HG03457 (cell line): ENCODE measurements around the gene TAF4.

Experiments used
- ATAC-seq: cut with Tn5 transposase; IDR thresholded peaks from one replicate; pipeline ENCODE4 v1.9.1; 2021; ENCODE audit warnings: moderate number of reproducible peaks; ENCODE audit not compliant: unreplicated experiment

TAF4 gene

GRCh38 chr20:62025394-62025793 is 40.3 kb downstream of the TAF4 start:
- ATAC-seq = no peak

DNA sequence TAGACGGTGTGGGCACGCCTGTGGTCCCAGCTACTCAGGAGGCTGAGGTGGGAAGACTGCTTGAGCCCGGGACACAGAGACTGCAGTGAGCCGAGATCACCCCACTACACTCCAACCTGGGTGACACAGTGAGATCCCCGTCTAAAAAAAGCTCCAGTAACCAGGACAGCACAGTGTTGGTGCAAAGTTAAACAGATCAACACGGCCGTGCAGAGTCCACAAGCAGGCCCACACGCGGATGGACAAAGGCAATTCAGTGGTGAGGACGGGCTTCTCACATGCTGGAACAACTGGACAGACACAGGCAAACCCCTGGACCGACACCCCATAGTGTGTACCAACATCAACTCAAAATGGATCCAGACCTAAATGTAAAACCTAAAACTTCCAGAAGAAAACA is 41.7 kb downstream of the TAF4 start:
- no peak for ATAC-seq

DNA sequence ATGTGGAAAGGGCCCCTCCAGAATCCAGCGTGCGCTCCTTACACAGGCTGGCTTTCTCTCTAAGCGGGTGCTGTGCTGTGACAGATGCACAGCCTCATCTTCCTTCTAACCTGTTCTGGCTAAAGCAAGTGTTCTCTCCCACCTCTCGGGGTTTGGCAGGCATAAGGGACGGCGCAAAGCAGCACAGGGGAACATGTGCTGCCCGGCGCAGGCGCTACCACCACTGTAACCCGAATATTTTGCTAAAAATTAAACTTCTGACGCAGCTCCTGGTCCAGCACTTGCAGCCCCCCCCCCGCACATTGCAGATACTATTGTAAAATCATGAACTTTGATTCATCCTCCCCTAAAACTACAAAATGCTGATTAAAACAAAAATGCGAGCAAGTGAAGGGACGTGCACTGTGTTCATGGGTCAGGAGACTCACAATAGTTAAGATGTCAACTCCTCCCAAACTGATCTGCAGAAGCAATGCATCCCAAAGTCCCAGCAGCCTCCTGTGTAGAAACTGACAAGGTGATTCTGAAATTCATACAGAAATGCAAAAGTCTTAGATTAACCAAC is 43.0 kb downstream of the TAF4 start:
- no peak for ATAC-seq

GRCh38 chr20:62021793-62022385 is 43.8 kb downstream of the TAF4 start:
- no peak for ATAC-seq

GRCh38 chr20:62020935-62021701 is 44.6 kb downstream of the TAF4 start:
- ATAC-seq = no peak

DNA sequence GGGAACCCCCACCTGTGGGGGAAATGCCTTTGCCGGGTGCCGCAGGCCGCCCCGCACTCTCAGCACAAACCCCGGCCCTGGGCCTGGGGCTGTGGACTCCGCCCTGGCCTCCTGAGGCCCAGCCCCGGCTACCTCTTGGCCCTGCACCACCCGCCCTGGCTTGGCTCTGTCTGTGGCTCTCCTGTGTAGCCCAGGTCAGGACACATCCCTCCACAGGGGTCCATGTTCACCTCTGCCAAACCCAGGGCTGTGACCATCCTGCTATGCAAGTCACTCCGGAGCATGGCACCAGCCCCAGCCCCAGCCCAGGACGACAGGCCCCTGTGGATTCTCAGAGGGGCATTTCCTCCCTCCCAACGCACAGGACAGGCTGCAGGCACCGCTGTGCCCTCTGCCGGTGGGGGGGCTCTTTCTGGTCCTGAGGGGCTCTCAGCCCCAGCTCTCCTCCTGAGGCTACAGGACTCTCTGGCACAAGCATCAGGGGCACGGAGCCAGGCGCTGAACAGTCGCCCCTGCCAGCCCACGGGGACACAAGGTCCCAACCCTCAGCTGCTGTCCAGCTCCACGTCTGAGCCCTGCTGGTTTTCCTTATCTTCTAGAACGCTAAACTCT is 45.7 kb downstream of the TAF4 start:
- ATAC-seq = no peak

DNA sequence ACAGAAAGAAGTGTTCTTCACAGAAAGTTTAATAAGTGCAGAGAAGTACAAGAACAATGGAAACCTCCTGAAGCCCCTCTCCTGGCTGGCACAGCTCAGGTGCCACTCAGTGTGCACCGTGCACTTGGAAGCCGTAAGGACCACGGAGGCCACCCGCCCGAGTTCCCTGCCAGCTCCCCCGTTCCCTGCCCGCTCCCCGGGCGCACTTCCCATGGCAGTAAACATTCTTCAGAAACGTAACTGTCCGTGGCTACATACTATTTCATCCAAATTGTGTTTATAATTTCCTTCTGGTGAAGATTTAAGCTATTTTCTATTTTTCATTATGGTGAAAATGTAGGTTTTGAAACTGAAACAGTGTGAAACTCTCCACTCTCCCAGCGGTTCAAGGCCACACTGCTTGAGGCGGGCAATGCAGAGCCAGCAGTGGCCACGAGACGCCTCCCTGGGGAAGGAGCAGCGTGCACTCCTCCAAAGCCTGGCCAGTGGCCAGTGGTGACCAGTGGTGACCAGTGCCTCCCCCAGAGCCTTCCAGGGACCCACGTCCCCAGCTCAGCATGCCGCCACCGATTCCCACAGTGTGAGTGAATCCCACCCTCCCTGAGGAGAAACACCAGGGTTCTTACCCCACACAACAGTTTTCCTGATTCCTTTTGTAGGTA is 46.4 kb downstream of the TAF4 start:
- ATAC-seq = no peak

DNA sequence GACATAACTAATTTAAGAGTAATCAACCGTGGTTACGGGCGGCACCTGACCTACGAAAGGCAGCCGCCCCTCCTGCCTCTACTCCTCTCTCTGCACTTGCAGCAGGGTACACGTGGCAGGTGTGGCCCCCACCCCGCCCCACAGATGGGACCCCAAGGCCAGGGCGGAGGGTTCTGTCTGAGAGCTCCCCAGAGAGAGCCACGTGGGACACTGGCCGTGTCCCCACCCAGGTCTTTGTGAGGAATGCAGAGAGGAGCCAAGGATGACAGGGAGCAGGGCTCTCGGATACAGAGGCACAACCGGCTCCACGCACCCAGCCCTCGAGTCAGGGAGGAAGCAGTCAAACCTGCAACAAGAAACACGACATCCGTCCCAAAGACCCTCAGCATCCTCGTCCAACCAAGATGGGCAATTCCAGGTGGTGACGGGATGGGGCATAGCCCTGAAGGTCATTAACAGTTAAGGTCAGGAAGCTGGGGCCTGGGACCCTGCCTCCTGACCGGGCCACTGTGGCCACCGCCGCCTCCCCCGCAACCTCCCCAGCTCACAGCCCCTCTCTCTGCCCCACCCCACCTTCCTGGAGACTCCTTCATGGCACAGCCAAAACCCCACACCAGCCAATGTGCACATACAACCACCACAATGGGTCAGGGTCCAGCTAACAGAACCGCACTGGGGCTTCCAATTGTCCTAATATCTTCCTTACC is 47.1 kb downstream of the TAF4 start:
- no peak for ATAC-seq

DNA sequence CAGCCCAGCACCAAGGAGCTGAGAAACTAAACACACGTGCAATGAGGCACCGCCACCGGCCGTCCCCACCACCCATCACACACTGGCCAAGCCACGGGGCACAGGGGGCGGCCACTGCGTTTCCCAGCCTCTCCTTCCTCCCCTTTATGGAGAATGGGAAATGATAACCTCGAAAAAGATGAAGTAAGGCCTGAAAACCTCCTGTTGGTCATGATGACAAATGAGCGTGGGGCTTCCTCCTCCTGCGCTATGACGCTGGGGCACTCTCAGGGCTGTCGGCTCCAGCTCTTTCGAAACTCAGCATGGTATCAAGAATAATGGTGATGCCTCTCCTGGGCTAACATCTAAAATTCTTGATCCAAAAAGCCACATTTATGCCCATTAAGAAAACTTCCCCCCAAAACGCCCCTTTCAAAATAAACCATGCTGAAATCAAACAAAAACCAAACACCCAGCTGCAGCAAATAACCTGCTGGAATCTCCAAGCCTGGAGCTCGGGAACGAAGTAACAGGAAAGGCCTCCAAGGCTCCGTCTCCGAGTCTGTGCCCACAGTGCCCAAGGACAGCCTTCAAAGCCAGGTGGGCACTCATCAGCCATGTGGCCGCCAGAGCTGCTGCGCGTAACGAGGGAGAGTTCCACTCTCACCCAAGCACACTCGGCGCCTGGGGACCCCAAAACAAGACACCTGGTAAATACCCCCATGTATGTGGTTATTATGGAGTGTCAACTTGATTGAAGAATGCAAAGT is 50.0 kb downstream of the TAF4 start:
- no peak for ATAC-seq

DNA sequence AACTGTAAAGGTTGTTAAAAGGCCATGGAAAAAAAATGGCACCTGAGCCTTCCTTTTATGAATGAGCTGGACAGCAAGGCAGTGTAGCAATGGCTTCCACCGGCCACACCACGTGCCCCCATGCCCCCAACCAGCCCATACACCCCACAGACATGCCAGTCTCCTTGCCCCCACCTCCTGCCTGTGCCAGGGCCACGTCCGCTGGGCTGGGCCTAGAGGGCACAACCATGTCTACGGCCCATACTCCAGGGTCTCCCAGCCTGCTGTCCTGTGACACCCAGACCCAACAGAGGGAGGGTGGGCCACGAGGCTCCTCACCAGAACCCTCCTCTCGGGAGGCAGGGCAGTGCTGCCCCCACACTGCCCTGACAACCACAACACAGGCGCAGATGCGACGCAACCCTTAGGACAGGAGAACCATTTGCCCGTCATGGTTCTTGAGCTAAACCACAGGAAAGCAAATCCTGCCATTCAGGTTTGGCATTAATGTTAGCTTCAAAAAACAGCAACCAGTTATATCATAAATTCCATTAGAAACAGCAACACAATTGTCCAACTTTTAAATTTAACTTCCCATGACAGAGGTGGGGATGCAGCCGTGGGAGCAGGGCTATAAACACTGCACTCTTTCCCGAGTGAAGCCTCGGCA is 50.7 kb downstream of the TAF4 start:
- ATAC-seq = no peak

GRCh38 chr20:62014488-62014775 is 51.2 kb downstream of the TAF4 start:
- ATAC-seq = no peak

- no peak for ATAC-seq
These were observed 53.0 kb downstream of the TAF4 start for GRCh38 chr20:62012631-62013030.

GRCh38 chr20:62011938-62012534 is 53.6 kb downstream of the TAF4 start:
- no peak for ATAC-seq

- no peak for ATAC-seq
These were observed 54.3 kb downstream of the TAF4 start for GRCh38 chr20:62011403-62011790.

GRCh38 chr20:62010551-62011402 is 54.9 kb downstream of the TAF4 start:
- ATAC-seq = no peak

GRCh38 chr20:62009869-62010445 is 55.7 kb downstream of the TAF4 start:
- ATAC-seq = no peak

DNA sequence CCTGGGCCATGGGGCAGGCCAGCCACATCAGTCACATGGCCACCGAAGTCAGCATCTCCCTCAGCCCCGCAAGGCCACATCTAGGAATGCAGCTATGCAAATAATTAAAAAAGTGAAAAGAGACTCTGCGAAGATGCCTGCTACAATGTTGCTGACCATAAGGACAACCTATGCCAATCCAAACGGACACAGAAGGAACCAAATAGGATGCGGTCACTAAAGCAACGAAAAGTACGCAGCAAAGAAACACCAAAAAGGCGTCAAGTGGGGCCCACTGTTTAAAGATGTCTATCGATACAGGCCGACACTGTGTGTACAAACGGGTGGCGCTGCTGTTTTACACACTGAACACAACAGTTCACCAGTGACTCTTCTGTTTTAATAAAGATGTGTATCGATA is 56.4 kb downstream of the TAF4 start:
- no peak for ATAC-seq

DNA sequence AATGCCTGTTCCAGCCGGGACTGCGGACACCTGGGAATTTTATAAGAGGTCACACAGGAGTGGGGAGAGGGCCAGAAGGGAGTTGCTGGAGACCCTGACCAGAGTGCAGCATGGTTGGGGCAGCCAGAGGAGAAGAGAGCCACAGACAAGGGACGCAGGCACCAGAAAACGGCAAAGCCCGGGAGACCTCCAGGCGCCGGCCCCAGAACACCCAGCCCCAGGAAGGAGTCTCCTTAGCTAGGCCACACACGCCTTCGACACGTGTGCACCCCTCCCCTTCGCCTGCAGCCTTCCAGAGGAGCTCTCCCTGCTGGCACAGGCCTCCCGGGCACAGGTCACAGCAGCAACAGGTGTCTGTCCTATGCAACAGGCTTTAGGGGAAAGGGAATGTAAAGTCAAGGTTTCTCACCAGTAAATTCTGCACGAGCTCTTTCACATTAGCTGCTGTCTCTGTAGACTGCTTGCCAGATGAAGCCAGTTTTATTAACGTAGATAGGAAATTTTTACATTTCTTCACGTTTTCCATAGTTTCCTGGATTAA is 57.0 kb downstream of the TAF4 start:
- no peak for ATAC-seq
